Activated naive CD8-positive, alpha-beta T cell treated with anti-CD3 and anti-CD28 coated beads, Interleukin-2, amount 50 U/mL, for 24 hours (primary cell): Measurements from ENCODE around the gene TF.
A peak's percentile ranks its signal among the peaks of the same experiment; 100 is the strongest.

ENCODE experiments used
- ATAC-seq: fragments of 150-1000 bp; cut with Tn5 transposase; one replicate; pipeline ENCODE4 v1.10.0; 2021
- DNase-seq: peaks from one replicate; pipeline ENCODE4 v3.0.0; 2021
- H3K27ac Mint-ChIP-seq: one replicate; pipeline ENCODE4 v1.8.0; 2021; ENCODE audit warnings: mild to moderate bottlenecking, mixed read lengths
- H3K27me3 Mint-ChIP-seq: one replicate; pipeline ENCODE4 v1.8.0; 2021; ENCODE audit warnings: mixed read lengths
- H3K36me3 Mint-ChIP-seq: one replicate; pipeline ENCODE4 v1.8.0; 2021; ENCODE audit warnings: low read depth, mixed read lengths
- H3K4me1 Mint-ChIP-seq: one replicate; pipeline ENCODE4 v1.8.0; 2021; ENCODE audit warnings: mixed read lengths
- H3K4me3 Mint-ChIP-seq: one replicate; pipeline ENCODE4 v1.8.0; 2021; ENCODE audit warnings: mild to moderate bottlenecking, moderate library complexity, mixed read lengths
- H3K9me3 Mint-ChIP-seq: one replicate; pipeline ENCODE4 v1.8.0; 2021; ENCODE audit warnings: mixed read lengths

The TF gene

GRCh38 chr3:133799794-133800585 lies 53.8 kb downstream of the TF start:
- ATAC-seq = no peak
- H3K4me1 Mint-ChIP-seq = peaks cover 2% of the 10 kb centered on the region
- no peak overlapping the region for H3K4me3 Mint-ChIP-seq
- no peak overlapping the region for H3K27ac Mint-ChIP-seq
- peaks cover 14% of the 10 kb centered on the region for H3K27me3 Mint-ChIP-seq
- H3K36me3 Mint-ChIP-seq = no peaks in the 10 kb centered on the region
- DNase-seq = no peak
- H3K9me3 Mint-ChIP-seq = no peaks in the 10 kb centered on the region

GRCh38 chr3:133803469-133803868 lies 57.3 kb downstream of the TF start:
- H3K27me3 Mint-ChIP-seq = peaks cover 3% of the 10 kb centered on the region
- peaks cover 19% of the 10 kb centered on the region for H3K36me3 Mint-ChIP-seq
- ATAC-seq (no peak), DNase-seq (no peak)
- H3K27ac Mint-ChIP-seq = no peak overlapping the region
- no peaks in the 10 kb centered on the region for H3K9me3 Mint-ChIP-seq
- no peak overlapping the region for H3K4me3 Mint-ChIP-seq
- H3K4me1 Mint-ChIP-seq = peaks cover 28% of the 10 kb centered on the region

- Mint-ChIP-seq H3K27ac (peak overlapping the region; percentile 100), H3K27me3 (peaks cover 1% of the 10 kb centered on the region), H3K9me3 (no peaks in the 10 kb centered on the region), H3K4me1 (peaks cover 34% of the 10 kb centered on the region), H3K36me3 (peaks cover 26% of the 10 kb centered on the region), H3K4me3 (peak overlapping the region; percentile 95)
- ATAC-seq (no peak), DNase-seq (no peak)
Measured at GRCh38 chr3:133804896-133805295, 58.7 kb downstream of the TF start.

- peak overlapping the region; percentile 100 for H3K27ac Mint-ChIP-seq
- H3K36me3 Mint-ChIP-seq = peaks cover 31% of the 10 kb centered on the region
- no peaks in the 10 kb centered on the region for H3K9me3 Mint-ChIP-seq
- peaks cover 36% of the 10 kb centered on the region for H3K4me1 Mint-ChIP-seq
- H3K4me3 Mint-ChIP-seq = peak overlapping the region; percentile 95
- no peak for ATAC-seq
- H3K27me3 Mint-ChIP-seq = no peaks in the 10 kb centered on the region
- no peak for DNase-seq
Measured at GRCh38 chr3:133805384-133805701, 59.1 kb downstream of the TF start.

- DNase-seq (peak; percentile 93), ATAC-seq (peak; percentile 99)
- peaks cover 35% of the 10 kb centered on the region for H3K36me3 Mint-ChIP-seq
- H3K4me3 Mint-ChIP-seq = peak within 1 kb of the TSS; percentile 95
- H3K4me1 Mint-ChIP-seq = peaks cover 37% of the 10 kb centered on the region
- H3K9me3 Mint-ChIP-seq = no peaks in the 10 kb centered on the region
- no peaks in the 10 kb centered on the region for H3K27me3 Mint-ChIP-seq
- H3K27ac Mint-ChIP-seq = peak within 1 kb of the TSS; percentile 100
Measured at GRCh38 chr3:133805702-133806475, 59.7 kb downstream of the TF start, which contains the start of gene SRPRB. Gene SRPRB (plus strand): TSS chr3:133805815. CDS start chr3:133805849, 34 bp downstream.

GRCh38 chr3:133812872-133813271 lies 66.7 kb downstream of the TF start:
- Mint-ChIP-seq H3K4me3 (no peak overlapping the region), H3K9me3 (no peaks in the 10 kb centered on the region), H3K4me1 (peaks cover 15% of the 10 kb centered on the region), H3K27me3 (no peaks in the 10 kb centered on the region), H3K27ac (no peak overlapping the region), H3K36me3 (peaks cover 57% of the 10 kb centered on the region)
- DNase-seq = no peak
- ATAC-seq = no peak

GRCh38 chr3:133815386-133815785 lies 69.2 kb downstream of the TF start:
- Mint-ChIP-seq H3K27me3 (no peaks in the 10 kb centered on the region), H3K27ac (no peak overlapping the region), H3K4me3 (no peak overlapping the region), H3K4me1 (peaks cover 2% of the 10 kb centered on the region), H3K36me3 (peaks cover 53% of the 10 kb centered on the region), H3K9me3 (no peaks in the 10 kb centered on the region)
- DNase-seq = no peak
- no peak for ATAC-seq

GRCh38 chr3:133820129-133820528 lies 73.9 kb downstream of the TF start:
- Mint-ChIP-seq H3K27ac (no peak overlapping the region), H3K4me1 (no peaks in the 10 kb centered on the region)

GRCh38 chr3:133820889-133821675 lies 74.9 kb downstream of the TF start:
- ATAC-seq (no peak), DNase-seq (no peak)
- Mint-ChIP-seq H3K27ac (no peak overlapping the region), H3K4me3 (no peak overlapping the region), H3K4me1 (no peaks in the 10 kb centered on the region), H3K36me3 (peaks cover 63% of the 10 kb centered on the region), H3K27me3 (no peaks in the 10 kb centered on the region), H3K9me3 (no peaks in the 10 kb centered on the region)

More at GRCh38 chr3:133820129-133820528, 73.9 kb downstream of the TF start:
- Mint-ChIP-seq H3K36me3 (peaks cover 63% of the 10 kb centered on the region), H3K27me3 (no peaks in the 10 kb centered on the region), H3K9me3 (no peaks in the 10 kb centered on the region), H3K4me3 (no peak overlapping the region)
- no peak for ATAC-seq
- no peak for DNase-seq

- Mint-ChIP-seq H3K27me3 (no peaks in the 10 kb centered on the region), H3K4me3 (no peak overlapping the region), H3K4me1 (no peaks in the 10 kb centered on the region), H3K9me3 (no peaks in the 10 kb centered on the region), H3K36me3 (peaks cover 64% of the 10 kb centered on the region), H3K27ac (no peak overlapping the region)
- DNase-seq (no peak), ATAC-seq (no peak)
Measured at GRCh38 chr3:133821767-133822638, 75.8 kb downstream of the TF start.

- Mint-ChIP-seq H3K9me3 (no peaks in the 10 kb centered on the region), H3K4me3 (no peak overlapping the region), H3K4me1 (no peaks in the 10 kb centered on the region), H3K27ac (no peak overlapping the region), H3K36me3 (peaks cover 53% of the 10 kb centered on the region), H3K27me3 (no peaks in the 10 kb centered on the region)
- DNase-seq = no peak
- no peak for ATAC-seq
Measured at GRCh38 chr3:133824961-133825485, 78.8 kb downstream of the TF start.

- no peak overlapping the region for H3K4me3 Mint-ChIP-seq
- peak overlapping the region; percentile 17 for H3K27ac Mint-ChIP-seq
- H3K27me3 Mint-ChIP-seq = no peaks in the 10 kb centered on the region
- DNase-seq = no peak
- H3K36me3 Mint-ChIP-seq = peaks cover 42% of the 10 kb centered on the region
- no peaks in the 10 kb centered on the region for H3K4me1 Mint-ChIP-seq
- no peaks in the 10 kb centered on the region for H3K9me3 Mint-ChIP-seq
- no peak for ATAC-seq
Measured at GRCh38 chr3:133825969-133826727, 80.0 kb downstream of the TF start.

- Mint-ChIP-seq H3K27ac (no peak overlapping the region), H3K4me3 (no peak overlapping the region), H3K27me3 (no peaks in the 10 kb centered on the region), H3K36me3 (peaks cover 35% of the 10 kb centered on the region), H3K9me3 (no peaks in the 10 kb centered on the region), H3K4me1 (no peaks in the 10 kb centered on the region)
- DNase-seq (no peak), ATAC-seq (no peak)
Measured at GRCh38 chr3:133827136-133827535, 80.9 kb downstream of the TF start.
